GM10266 (cell line): ENCODE data around the gene MACC1.
"Not testable (repeated sequence)": the region's sequence is repeated elsewhere in the genome, so short reads cannot be mapped to it uniquely, and the experiment has no call there.

Experiments
- DNase-seq: peaks from one replicate; pipeline ENCODE4 v3.0.0; 2012; ENCODE audit errors: extremely low spot score
- CTCF ChIP-seq: IDR thresholded peaks from 2 replicates; pipeline ENCODE4 v1.5.1; 2012; ENCODE audit warnings: mild to moderate bottlenecking, low read depth; ENCODE audit not compliant: control insufficient read depth, insufficient read depth; ENCODE audit errors: missing control alignments

MACC1 gene

DNA sequence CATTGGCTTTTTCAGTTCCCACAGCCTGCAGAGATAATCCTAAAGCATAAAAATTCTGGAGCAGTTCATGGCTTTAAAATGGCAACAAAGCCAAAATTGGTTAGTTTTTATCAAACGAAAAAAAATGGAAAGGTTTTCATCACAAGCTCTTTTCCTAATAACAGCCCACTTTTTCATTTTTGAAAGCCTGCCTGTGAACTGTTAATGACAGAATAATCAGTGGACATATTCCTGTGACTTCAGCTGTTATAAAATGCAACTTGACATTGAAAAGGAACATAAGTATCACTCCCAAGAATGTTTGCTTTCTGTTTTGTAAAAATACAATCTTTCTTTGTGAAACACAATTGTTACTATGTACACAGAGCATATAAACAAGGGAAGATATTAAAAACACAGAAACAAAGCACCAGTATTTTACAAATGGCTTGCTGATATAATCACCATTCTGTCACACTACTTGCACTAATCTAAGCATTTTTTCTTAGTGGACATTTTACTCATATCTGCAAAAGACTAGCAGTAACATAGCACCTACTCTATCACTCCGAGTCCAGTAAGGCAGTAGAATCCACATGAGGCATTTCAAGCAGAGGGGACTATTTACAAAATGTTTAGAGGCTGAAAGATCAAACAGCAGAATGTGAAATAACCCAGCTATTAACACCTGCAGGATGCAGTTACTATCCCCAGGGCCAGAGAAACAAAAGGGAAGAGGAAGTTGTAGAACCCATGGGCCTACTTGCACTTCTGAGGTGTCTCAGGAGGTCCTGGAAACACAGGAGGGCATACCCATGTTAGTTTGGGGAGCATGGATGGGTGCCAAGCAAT, 26.4 kb downstream of the MACC1 start:
- no peak for DNase-seq

DNA sequence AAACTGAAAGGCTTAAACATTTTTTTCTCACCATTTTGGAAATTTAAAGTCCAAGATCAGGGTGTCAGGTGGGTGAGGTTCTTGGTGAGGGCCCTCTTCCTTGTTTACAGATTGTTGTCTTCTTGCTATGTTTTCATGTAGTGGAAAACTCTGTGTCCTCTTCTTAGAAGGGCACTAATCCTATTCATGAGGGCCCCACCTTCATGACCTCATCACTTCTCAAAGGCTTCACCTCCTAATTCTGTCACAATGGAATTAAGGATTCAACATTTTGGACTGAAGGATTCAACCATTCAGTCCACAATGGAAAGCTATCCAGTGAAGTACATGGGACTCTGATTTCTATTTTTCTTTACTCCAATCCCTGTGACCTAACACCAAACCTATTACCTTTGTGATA, 27.3 kb downstream of the MACC1 start:
- no peak for TF ChIP-seq CTCF

More for the DNA sequence above, 26.4 kb downstream of the MACC1 start:
- TF ChIP-seq CTCF: no peak

DNA sequence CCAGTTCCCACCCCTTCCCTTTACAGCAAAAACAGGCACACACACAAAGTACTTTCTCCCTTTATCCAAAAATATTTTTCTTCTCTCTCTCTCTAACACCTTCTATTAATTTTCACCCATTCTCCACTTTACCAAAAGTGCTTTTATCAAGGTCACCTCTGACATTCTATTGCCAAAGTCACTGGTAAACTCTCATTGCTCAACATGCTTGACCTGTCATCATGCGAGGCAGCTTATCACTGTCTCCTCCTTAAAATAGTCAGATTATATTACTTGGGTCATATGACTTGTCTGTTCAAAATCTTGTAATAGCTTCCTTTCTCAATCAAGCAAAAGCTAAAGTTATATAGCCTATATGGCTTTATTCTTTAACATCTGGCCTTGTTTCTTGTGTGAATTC, 28.6 kb downstream of the MACC1 start:
- DNase-seq: no peak
- no peak for TF ChIP-seq CTCF

More for the DNA sequence above, 27.3 kb downstream of the MACC1 start:
- DNase-seq: no peak

DNA sequence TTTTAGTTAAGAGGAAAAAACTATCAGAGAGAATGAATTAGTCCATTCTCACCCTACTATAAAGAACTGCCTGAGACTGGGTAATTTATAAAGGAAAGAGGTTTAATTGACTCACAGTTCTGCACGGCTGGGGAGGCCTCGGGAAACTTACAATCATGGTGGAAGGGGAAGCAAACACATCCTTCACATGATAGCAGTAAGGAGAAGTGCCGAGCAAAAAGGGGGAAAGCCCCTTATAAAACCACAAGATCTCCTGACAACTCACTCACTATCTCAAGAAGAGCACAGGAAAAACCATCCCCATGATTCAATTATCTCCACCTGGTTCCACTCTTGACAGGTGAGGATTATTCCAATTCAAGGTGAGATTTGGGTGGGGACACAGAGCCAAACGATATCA, 29.3 kb downstream of the MACC1 start:
- not testable (repeated sequence) for DNase-seq

- no peak for TF ChIP-seq CTCF
- DNase-seq: no peak
Measured at GRCh38 chr7:20185988-20186387, 31.2 kb downstream of the MACC1 start.

DNA sequence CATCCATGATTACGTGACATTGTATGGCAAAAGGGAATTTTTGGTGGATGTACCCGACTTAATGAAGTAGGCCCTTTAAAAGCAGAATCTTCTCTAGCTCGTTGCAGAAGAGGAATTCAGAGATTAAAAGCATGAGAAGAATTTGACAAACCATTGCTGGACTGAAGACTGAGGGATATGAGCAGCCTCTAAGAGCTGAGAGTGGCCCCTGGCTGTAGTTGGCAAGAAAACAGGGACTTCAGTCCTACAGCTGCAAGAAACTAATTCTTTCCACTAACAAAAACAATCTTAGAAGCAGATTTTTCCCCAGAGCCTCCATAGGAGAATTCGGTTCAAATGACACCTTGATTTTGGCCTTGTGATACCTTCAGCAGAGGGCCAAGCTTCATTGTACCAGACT, 34.1 kb downstream of the MACC1 start:
- TF ChIP-seq CTCF: no peak
- no peak for DNase-seq

GRCh38 chr7:20176578-20177242, 40.5 kb downstream of the MACC1 start:
- DNase-seq: no peak
- TF ChIP-seq CTCF: no peak

DNA sequence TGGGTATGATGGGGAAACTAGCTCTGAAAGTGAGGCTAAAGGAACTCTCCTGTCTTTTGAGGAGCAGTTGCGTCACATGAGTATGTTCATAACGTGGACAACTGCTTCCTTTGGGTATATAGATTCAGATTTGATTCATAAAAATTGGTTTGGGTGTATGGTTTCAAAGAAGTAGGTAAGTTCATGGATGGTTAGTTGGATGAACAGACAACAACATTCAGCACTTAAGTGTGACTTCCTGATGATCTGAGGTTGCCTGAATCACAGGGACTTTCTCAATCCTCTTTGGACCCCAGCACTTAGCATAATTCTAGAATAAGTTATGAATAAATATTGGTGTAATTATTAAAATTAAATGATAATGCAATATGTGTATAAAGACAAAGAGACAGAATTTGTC, 43.4 kb downstream of the MACC1 start:
- no peak for TF ChIP-seq CTCF

More for the DNA sequence above, 43.4 kb downstream of the MACC1 start:
- no peak for DNase-seq
